Fibroblast of gingiva (primary cell): ENCODE data around the gene SPAG17.

Source experiments
- DNase-seq: peaks from one replicate; pipeline ENCODE4 v3.0.0-alpha.2; 2011; ENCODE audit warnings: low read depth

Gene SPAG17

GRCh38 chr1:118075116-118075515 is 109.9 kb downstream of the SPAG17 start:
- no peak for DNase-seq

GRCh38 chr1:118073648-118074435 is 111.2 kb downstream of the SPAG17 start:
- DNase-seq, result no peak

GRCh38 chr1:118049981-118050380 is 135.0 kb downstream of the SPAG17 start:
- DNase-seq, result no peak

GRCh38 chr1:118047650-118048224 is 137.3 kb downstream of the SPAG17 start:
- DNase-seq, result no peak

- no peak for DNase-seq
These were observed 137.9 kb downstream of the SPAG17 start for GRCh38 chr1:118047006-118047649.

GRCh38 chr1:118043624-118044023 is 141.4 kb downstream of the SPAG17 start:
- DNase-seq, result no peak

- DNase-seq, result no peak
These were observed 142.5 kb downstream of the SPAG17 start for GRCh38 chr1:118042501-118042900.

- DNase-seq, result no peak
These were observed 145.9 kb downstream of the SPAG17 start for GRCh38 chr1:118039170-118039569.

- DNase-seq, result no peak
These were observed 152.1 kb downstream of the SPAG17 start for GRCh38 chr1:118032883-118033282.

- no peak for DNase-seq
These were observed 156.8 kb downstream of the SPAG17 start for GRCh38 chr1:118028267-118028666.

GRCh38 chr1:118023199-118023598 is 161.8 kb downstream of the SPAG17 start:
- DNase-seq, result no peak

- no peak for DNase-seq
These were observed 163.4 kb downstream of the SPAG17 start for GRCh38 chr1:118021668-118022067.

- no peak for DNase-seq
These were observed 167.0 kb downstream of the SPAG17 start for GRCh38 chr1:118018060-118018459.

GRCh38 chr1:118013938-118014337 is 171.1 kb downstream of the SPAG17 start:
- no peak for DNase-seq

GRCh38 chr1:118013336-118013735 is 171.7 kb downstream of the SPAG17 start:
- no peak for DNase-seq

- DNase-seq, result no peak
These were observed 172.4 kb downstream of the SPAG17 start for GRCh38 chr1:118012515-118013124.

GRCh38 chr1:118008011-118008410 is 177.0 kb downstream of the SPAG17 start:
- DNase-seq, result no peak

GRCh38 chr1:118007391-118007790 is 177.6 kb downstream of the SPAG17 start:
- no peak for DNase-seq

- DNase-seq, result no peak
These were observed 180.7 kb downstream of the SPAG17 start for GRCh38 chr1:118004312-118004711.

- no peak for DNase-seq
These were observed 199.1 kb downstream of the SPAG17 start for GRCh38 chr1:117985973-117986372.

GRCh38 chr1:117985239-117985638 is 199.8 kb downstream of the SPAG17 start:
- no peak for DNase-seq

GRCh38 chr1:117981455-117982192 is 203.4 kb downstream of the SPAG17 start:
- DNase-seq, result no peak
